Measurements from ENCODE around the gene CLMP.

DNA sequence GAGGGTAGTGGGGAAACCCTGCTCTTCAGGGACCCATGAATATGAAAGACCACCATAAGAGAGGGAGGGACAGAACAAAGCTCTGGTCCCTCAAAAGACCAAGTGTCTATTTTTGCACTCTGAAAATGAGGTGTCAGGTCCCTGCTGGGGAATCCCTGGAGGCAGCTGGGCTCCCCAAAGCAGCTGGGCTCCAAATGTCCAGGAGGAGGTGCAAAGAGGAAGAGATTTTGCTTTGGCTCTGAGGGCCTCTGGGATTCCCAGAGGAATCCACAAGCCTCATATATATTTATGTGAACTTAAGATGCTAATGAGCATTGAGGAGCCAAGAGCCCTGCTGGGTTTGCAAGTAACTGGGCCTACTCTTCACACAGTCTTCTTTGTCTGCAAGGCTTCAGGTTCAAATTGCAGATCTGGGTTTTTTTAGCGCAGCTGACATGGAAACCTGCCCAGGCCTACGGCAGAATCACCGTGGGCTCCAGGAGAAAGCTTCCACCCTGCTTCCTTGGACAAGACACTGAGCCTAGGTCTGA is 26.0 kb downstream of the CLMP start:
- TF ChIP-seq POLR2A (IDR thresholded peaks at IDR 0.05; ENCODE audit: low read length), result no peak
- TF ChIP-seq, protein P1, sequence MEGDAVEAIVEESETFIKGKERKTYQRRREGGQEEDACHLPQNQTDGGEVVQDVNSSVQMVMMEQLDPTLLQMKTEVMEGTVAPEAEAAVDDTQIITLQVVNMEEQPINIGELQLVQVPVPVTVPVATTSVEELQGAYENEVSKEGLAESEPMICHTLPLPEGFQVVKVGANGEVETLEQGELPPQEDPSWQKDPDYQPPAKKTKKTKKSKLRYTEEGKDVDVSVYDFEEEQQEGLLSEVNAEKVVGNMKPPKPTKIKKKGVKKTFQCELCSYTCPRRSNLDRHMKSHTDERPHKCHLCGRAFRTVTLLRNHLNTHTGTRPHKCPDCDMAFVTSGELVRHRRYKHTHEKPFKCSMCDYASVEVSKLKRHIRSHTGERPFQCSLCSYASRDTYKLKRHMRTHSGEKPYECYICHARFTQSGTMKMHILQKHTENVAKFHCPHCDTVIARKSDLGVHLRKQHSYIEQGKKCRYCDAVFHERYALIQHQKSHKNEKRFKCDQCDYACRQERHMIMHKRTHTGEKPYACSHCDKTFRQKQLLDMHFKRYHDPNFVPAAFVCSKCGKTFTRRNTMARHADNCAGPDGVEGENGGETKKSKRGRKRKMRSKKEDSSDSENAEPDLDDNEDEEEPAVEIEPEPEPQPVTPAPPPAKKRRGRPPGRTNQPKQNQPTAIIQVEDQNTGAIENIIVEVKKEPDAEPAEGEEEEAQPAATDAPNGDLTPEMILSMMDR (IDR thresholded peaks at IDR 0.05), result no peak
- TF ChIP-seq MAZ (IDR thresholded peaks at IDR 0.05; ENCODE audit: borderline replicate concordance, low read depth, low read length), result no peak
- TF ChIP-seq RAD21 (conservative IDR thresholded peaks at IDR 0.05 in 1 of 2, IDR thresholded peaks at IDR 0.05 in 1 of 2), result no peak
- no peak for TF ChIP-seq JUNB (IDR thresholded peaks at IDR 0.05)
- no peak for TF ChIP-seq NPAS2 (CRISPR knock-in tag; IDR thresholded peaks at IDR 0.05; ENCODE audit: borderline replicate concordance)
- no peak for TF ChIP-seq RFX5 (IDR thresholded peaks at IDR 0.05)
- no peak for TF ChIP-seq HOXA7 (CRISPR knock-in tag; IDR thresholded peaks at IDR 0.05)
- TF ChIP-seq NR3C1 (IDR thresholded peaks at IDR 0.05), result no peak
- TF ChIP-seq, protein P2, sequence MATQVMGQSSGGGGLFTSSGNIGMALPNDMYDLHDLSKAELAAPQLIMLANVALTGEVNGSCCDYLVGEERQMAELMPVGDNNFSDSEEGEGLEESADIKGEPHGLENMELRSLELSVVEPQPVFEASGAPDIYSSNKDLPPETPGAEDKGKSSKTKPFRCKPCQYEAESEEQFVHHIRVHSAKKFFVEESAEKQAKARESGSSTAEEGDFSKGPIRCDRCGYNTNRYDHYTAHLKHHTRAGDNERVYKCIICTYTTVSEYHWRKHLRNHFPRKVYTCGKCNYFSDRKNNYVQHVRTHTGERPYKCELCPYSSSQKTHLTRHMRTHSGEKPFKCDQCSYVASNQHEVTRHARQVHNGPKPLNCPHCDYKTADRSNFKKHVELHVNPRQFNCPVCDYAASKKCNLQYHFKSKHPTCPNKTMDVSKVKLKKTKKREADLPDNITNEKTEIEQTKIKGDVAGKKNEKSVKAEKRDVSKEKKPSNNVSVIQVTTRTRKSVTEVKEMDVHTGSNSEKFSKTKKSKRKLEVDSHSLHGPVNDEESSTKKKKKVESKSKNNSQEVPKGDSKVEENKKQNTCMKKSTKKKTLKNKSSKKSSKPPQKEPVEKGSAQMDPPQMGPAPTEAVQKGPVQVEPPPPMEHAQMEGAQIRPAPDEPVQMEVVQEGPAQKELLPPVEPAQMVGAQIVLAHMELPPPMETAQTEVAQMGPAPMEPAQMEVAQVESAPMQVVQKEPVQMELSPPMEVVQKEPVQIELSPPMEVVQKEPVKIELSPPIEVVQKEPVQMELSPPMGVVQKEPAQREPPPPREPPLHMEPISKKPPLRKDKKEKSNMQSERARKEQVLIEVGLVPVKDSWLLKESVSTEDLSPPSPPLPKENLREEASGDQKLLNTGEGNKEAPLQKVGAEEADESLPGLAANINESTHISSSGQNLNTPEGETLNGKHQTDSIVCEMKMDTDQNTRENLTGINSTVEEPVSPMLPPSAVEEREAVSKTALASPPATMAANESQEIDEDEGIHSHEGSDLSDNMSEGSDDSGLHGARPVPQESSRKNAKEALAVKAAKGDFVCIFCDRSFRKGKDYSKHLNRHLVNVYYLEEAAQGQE (IDR thresholded peaks at IDR 0.05), result no peak
